ENCODE results near the gene TMIE. TPM values are rescaled to one million over a fixed set of nuclear protein-coding genes. Genes with fewer than 3 reads are reported as not detected.

The TMIE gene
- total RNA-seq, 1 experiment from 2014 or later, result 0.26 TPM

- Mint-ChIP-seq H3K27me3 (ENCODE audit: insufficient read depth, unreplicated experiment) (no peaks in the 10 kb centered on the region), H3K36me3 (ENCODE audit: insufficient read depth, unreplicated experiment) (peaks cover 10% of the 10 kb centered on the region), H3K4me1 (ENCODE audit: insufficient read depth, unreplicated experiment) (peaks cover 33% of the 10 kb centered on the region), H3K9me3 (ENCODE audit: unreplicated experiment) (no peaks in the 10 kb centered on the region), H3K27ac (ENCODE audit: low read depth, unreplicated experiment) (no peak overlapping the region), H3K4me3 (ENCODE audit: unreplicated experiment) (no peak overlapping the region)
- CTCF ChIA-PET, result interaction anchor here (0.6 to 5.9 kb wide), 4 partner anchors 10 to 320 kb away, joined by 3 to 42 read pairs (median 4); no protein-coding TSS in a partner anchor
- no peak for TF ChIP-seq CTCF (IDR thresholded peaks at IDR 0.05; ENCODE audit: unreplicated experiment)
- no peak for DNase-seq (ENCODE audit: unreplicated experiment)
- POLR2A ChIA-PET, result interaction anchor here (0.7 to 3.2 kb wide), 4 partner anchors 11 to 28 kb away, joined by 3 to 8 read pairs (median 4); partner anchors contain the start of gene ALS2CL
- no TSS peak for BruUV-seq (replicated peaks)
- intact Hi-C loops (cut with micrococcal nuclease), result no loop called here
These were observed 36.8 kb upstream of the TMIE start for GRCh38 chr3:46664188-46664970.

- Mint-ChIP-seq H3K36me3 (ENCODE audit: insufficient read depth, unreplicated experiment) (peaks cover 10% of the 10 kb centered on the region), H3K9me3 (ENCODE audit: unreplicated experiment) (no peaks in the 10 kb centered on the region), H3K4me3 (ENCODE audit: unreplicated experiment) (no peak overlapping the region), H3K4me1 (ENCODE audit: insufficient read depth, unreplicated experiment) (peaks cover 32% of the 10 kb centered on the region), H3K27ac (ENCODE audit: low read depth, unreplicated experiment) (no peak overlapping the region), H3K27me3 (ENCODE audit: insufficient read depth, unreplicated experiment) (no peaks in the 10 kb centered on the region)
- ChIA-PET POLR2A (interaction anchor here (1.2 to 3.2 kb wide), 4 partner anchors 13 to 28 kb away, joined by 3 to 13 read pairs (median 6); partner anchors contain the start of gene ALS2CL), CTCF (interaction anchor here (0.6 to 5.9 kb wide), 4 partner anchors 9 to 471 kb away, joined by 3 to 42 read pairs (median 4); no protein-coding TSS in a partner anchor)
- no peak for DNase-seq (ENCODE audit: unreplicated experiment)
- intact Hi-C loops (cut with micrococcal nuclease), result no loop called here
- TF ChIP-seq CTCF (IDR thresholded peaks at IDR 0.05; ENCODE audit: unreplicated experiment), result no peak
- no TSS peak for BruUV-seq (replicated peaks)
These were observed 36.0 kb upstream of the TMIE start for GRCh38 chr3:46664971-46665762.

GRCh38 chr3:46665763-46666452 is 35.3 kb upstream of the TMIE start:
- POLR2A ChIA-PET, result interaction anchor here (0.8 to 3.2 kb wide), 7 partner anchors 8 to 177 kb away, joined by 3 to 13 read pairs (median 5); no protein-coding TSS in a partner anchor
- H3K4me1 Mint-ChIP-seq (ENCODE audit: insufficient read depth, unreplicated experiment), result peaks cover 25% of the 10 kb centered on the region
- CTCF ChIA-PET, result interaction anchor here (0.6 to 1.2 kb wide), 5 partner anchors 28 to 470 kb away, joined by 3 to 4 read pairs (median 3); no protein-coding TSS in a partner anchor
- no TSS peak for BruUV-seq (replicated peaks)
- H3K4me3 Mint-ChIP-seq (ENCODE audit: unreplicated experiment), result no peak overlapping the region
- TF ChIP-seq CTCF (IDR thresholded peaks at IDR 0.05; ENCODE audit: unreplicated experiment), result no peak
- H3K9me3 Mint-ChIP-seq (ENCODE audit: unreplicated experiment), result no peaks in the 10 kb centered on the region
- DNase-seq (ENCODE audit: unreplicated experiment), result no peak
- H3K27ac Mint-ChIP-seq (ENCODE audit: low read depth, unreplicated experiment), result no peak overlapping the region
- no peaks in the 10 kb centered on the region for H3K27me3 Mint-ChIP-seq (ENCODE audit: insufficient read depth, unreplicated experiment)
- intact Hi-C loops (cut with micrococcal nuclease), result no loop called here
- peaks cover 10% of the 10 kb centered on the region for H3K36me3 Mint-ChIP-seq (ENCODE audit: insufficient read depth, unreplicated experiment)

All from MCF 10A (cell line).